Transverse colon (tissue), 4 donors: Measurements from ENCODE around the gene PCDHA1. TPM values are rescaled to one million over a fixed set of nuclear protein-coding genes. Genes with fewer than 3 reads are reported as not detected.
A peak's percentile ranks its signal among the peaks of the same experiment; 100 is the strongest.

ENCODE experiments used
- DNase-seq: peaks from one replicate; pipeline ENCODE4 v3.0.0-alpha.2; 2019
- H3K27ac ChIP-seq, 4 donors: fragments of 200-600 bp; sonication (generic); 2 replicates each; pipeline ENCODE4 v1.5.1; 2016 to 2018; ENCODE audit warnings: inconsistent platforms in 4 of 4
- H3K27me3 ChIP-seq: fragments of 200-600 bp; sonication (generic); 2 replicates; pipeline ENCODE4 v1.5.1; 2017; ENCODE audit warnings: inconsistent platforms
- H3K36me3 ChIP-seq, 4 donors: fragments of 200-600 bp; sonication (generic); 2 replicates each; pipeline ENCODE4 v1.5.1; 2017 to 2019; ENCODE audit warnings: inconsistent platforms in 4 of 4
- H3K4me1 ChIP-seq, 4 donors: fragments of 200-600 bp; sonication (generic); 2 replicates each; pipeline ENCODE4 v1.5.1; 2017 to 2020; ENCODE audit warnings: inconsistent platforms in 4 of 4
- H3K4me3 ChIP-seq, 4 donors: fragments of 200-600 bp; sonication (generic); 1 replicate in 1 of 4; 2 replicates in 3 of 4; pipeline versions ENCODE4 v1.5.1 to v1.6.1; 2017 to 2019; ENCODE audit warnings: inconsistent platforms in 4 of 4
- H3K9me3 ChIP-seq, 2 donors: fragments of 200-600 bp; sonication (generic); 2 replicates each; pipeline ENCODE4 v1.5.1; 2017 to 2019; ENCODE audit warnings: inconsistent platforms in 2 of 2
- CTCF ChIP-seq, 5 experiments: fragments of 200-600 bp in 3 of 5; fragments of 450-650 bp in 2 of 5; sonication (generic) in 3 of 5; IDR thresholded peaks; 1 replicate in 2 of 5; 2 replicates in 3 of 5; pipeline ENCODE4 v1.5.1; 2016 to 2017; ENCODE audit warnings: antibody characterized with exemption in 5 of 5, inconsistent platforms in 3 of 5, mild to moderate bottlenecking in 2 of 5, moderate library complexity in 1 of 5
- EP300 ChIP-seq: sonication (generic); formaldehyde crosslinking; IDR thresholded peaks from one replicate; pipeline ENCODE4 v1.6.1; 2017; ENCODE audit warnings: antibody characterized with exemption, low read depth
- POLR2A ChIP-seq: fragments of 450-650 bp; IDR thresholded peaks from one replicate; pipeline ENCODE4 v1.6.1; 2016; ENCODE audit warnings: antibody characterized with exemption, mild to moderate bottlenecking, moderate library complexity
- POLR2AphosphoS5 ChIP-seq, 3 donors: sonication (generic); formaldehyde crosslinking; IDR thresholded peaks; one replicate each; pipeline ENCODE4 v1.6.1; 2016; ENCODE audit warnings: antibody characterized with exemption in 3 of 3
- WGBS, 2 donors: methylation state at CpG; one replicate each; pipeline ENCODE4 v1.1.5; 2018; ENCODE audit warnings: low coverage in 1 of 2; 5-methylcytosine and 5-hydroxymethylcytosine counted together
- in situ Hi-C, 4 donors: fragments of 200-750 bp; cut with MboI; loops; one replicate each; pipeline versions ENCODE4 v1.15.0 to v1.15.1; 2017; ENCODE audit warnings: low sequenced_read_pairs in 3 of 4, low pct_ligation_motif_present in 1 of 4, low pct_unique_long_range_greater_than_20kb in 1 of 4
- intact Hi-C: fragments of 100-400 bp; cut with DNase I; formaldehyde crosslinking; loops from one replicate; pipeline ENCODE4 v1.15.1; 2023; ENCODE audit warnings: low total_unique reads
- total RNA-seq, 4 donors: library from RNA; depleted of rRNA; stranded (reverse); fragments of >200 nt; gene quantifications; one replicate each; pipeline ENCODE4 v1.1.0, GENCODE V29; 2016

The PCDHA1 gene
- total RNA-seq, 4 donors from 2014 or later, result 0.14 TPM; not detected in 3

DNA sequence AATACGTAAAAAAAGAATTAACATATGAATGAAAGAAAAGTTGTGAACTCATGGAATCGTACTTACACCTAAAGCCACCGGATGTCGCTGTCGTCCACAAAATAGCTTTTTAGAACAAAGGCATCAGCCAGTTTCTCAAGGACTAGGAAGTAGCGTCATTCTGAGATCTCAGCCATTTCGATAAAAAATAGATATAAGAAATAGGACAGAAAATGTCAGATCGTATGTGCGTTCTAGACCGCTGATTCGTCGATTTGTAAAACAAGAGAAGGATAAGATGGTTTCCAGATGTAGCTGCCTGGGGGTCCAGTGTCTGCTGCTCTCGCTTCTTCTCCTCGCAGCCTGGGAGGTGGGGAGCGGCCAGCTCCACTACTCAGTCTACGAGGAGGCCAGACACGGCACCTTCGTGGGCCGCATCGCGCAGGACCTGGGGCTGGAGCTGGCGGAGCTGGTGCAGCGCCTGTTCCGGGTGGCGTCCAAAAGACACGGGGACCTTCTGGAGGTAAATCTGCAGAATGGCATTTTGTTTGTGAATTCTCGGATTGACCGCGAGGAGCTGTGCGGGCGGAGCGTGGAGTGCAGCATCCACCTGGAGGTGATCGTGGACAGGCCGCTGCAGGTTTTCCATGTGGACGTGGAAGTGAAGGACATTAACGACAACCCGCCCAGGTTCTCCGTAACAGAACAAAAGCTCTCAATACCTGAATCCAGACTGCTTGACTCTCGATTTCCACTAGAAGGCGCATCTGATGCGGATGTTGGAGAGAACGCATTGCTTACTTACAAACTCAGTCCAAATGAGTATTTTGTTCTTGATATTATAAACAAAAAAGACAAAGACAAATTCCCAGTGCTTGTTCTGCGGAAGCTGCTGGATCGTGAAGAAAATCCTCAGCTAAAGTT, 70.1 kb downstream of the PCDHA1 start, which contains the start of gene PCDHA10:
Gene PCDHA10, plus strand, starts transcription at position 126 of the 903 bp plus-strand sequence. Its CDS starts 152 bp downstream, at position 278.
- peaks cover 4% of the 10 kb centered on the region for H3K27me3 ChIP-seq
- in situ Hi-C loops, result no loop called here
- TF ChIP-seq POLR2AphosphoS5 (IDR thresholded peaks at IDR 0.05) (no peak), CTCF (IDR thresholded peaks at IDR 0.05) (no peak), EP300 (no peak)
- no peaks in the 10 kb centered on the region for H3K4me1 ChIP-seq
- intact Hi-C loops, result no loop called here
- peak within 1 kb of the TSS in 1 of 4 donors; percentile 4 for H3K4me3 ChIP-seq
- H3K9me3 ChIP-seq, result peaks cover 15 to 21% of the 10 kb centered on the region in 2 donors
- 52 to 64% methylated on average over 20 to 44 of the region's 44 CpGs for WGBS, 2 donors
- H3K36me3 ChIP-seq, result no peaks in the 10 kb centered on the region
- DNase-seq, result no peak
- H3K27ac ChIP-seq, result no peak within 1 kb of the TSS

GRCh38 chr5:140857177-140857986, 71.4 kb downstream of the PCDHA1 start:
- no peak for DNase-seq
- H3K36me3 ChIP-seq, result no peaks in the 10 kb centered on the region
- intact Hi-C loops (no loop called here), in situ Hi-C loops (no loop called here)
- no peak overlapping the region for H3K27ac ChIP-seq
- TF ChIP-seq EP300, result no peak
- TF ChIP-seq POLR2AphosphoS5 (IDR thresholded peaks at IDR 0.05), result no peak
- TF ChIP-seq POLR2A, result no peak
- TF ChIP-seq CTCF (IDR thresholded peaks at IDR 0.05), result no peak
- H3K27me3 ChIP-seq, result peaks cover 4% of the 10 kb centered on the region
- no peaks in the 10 kb centered on the region for H3K4me1 ChIP-seq
- peaks cover 21% of the 10 kb centered on the region in 2 donors for H3K9me3 ChIP-seq
- 81 to 94% methylated on average over 9 to 93 of the region's 94 CpGs for WGBS, 2 donors
- H3K4me3 ChIP-seq, result no peak overlapping the region

DNA sequence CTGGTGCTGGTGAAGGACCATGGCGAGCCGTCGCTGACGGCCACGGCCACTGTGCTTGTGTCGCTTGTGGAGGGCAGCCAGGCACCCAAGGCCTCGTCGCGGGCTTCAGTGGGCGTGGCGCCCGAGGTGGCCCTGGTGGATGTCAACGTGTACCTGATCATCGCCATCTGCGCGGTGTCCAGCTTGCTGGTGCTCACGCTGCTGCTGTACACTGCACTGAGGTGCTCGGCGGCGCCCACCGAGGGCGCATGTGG, 72.0 kb downstream of the PCDHA1 start:
- peaks cover 4% of the 10 kb centered on the region for H3K27me3 ChIP-seq
- WGBS, 2 donors, result 88% methylated on average over 11 of the region's 22 CpGs; no CpG with 5 or more reads in 1 of the 2 donors
- no peak overlapping the region for H3K27ac ChIP-seq
- no peak overlapping the region for H3K4me3 ChIP-seq
- in situ Hi-C loops, result no loop called here
- TF ChIP-seq CTCF (IDR thresholded peaks at IDR 0.05), result no peak
- TF ChIP-seq POLR2A, result no peak
- no peak for TF ChIP-seq POLR2AphosphoS5 (IDR thresholded peaks at IDR 0.05)
- TF ChIP-seq EP300, result no peak
- intact Hi-C loops, result no loop called here
- H3K4me1 ChIP-seq, result no peaks in the 10 kb centered on the region
- no peak for DNase-seq
- H3K36me3 ChIP-seq, result no peaks in the 10 kb centered on the region
- H3K9me3 ChIP-seq, result peaks cover 20 to 21% of the 10 kb centered on the region in 2 donors
